ENCODE results near the gene YIPF1. TPM values are rescaled to one million over a fixed set of nuclear protein-coding genes. Genes with fewer than 3 reads are reported as not detected.
A peak's percentile ranks its signal among the peaks of the same experiment; 100 is the strongest.

The YIPF1 gene
- total and polyA plus RNA-seq, 9 donors, result 12.4 to 18.0 (median 15.1) TPM

DNA sequence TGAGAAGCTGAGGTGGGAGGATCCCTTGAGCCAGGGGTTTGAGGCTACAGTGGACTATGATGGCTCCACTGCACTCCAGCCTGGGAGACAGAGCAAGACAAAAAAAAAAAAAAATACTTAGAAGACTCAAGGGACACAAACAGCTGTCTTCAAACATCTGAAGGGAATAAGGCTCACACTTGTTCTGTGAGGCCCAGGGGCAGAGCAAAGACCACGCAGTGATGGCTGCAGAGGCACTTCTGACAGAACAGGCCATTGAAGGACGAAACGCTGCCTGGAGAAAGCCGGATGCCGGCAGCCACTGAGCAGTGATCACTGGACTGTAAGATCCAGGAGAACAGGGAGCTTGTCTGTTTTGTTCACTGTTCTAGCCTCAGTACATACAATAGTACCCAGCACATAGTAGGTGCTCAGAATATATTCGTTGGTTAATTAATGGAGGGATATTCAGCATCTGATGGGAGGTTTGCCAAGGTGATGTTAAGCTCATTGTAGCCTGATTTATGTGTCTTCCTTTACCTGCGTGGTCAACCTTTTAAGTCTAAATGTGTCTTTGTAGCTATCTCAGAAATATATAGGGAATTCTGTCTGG, 39.4 kb downstream of the YIPF1 start:
- no peak overlapping the region for H3K27ac ChIP-seq (ENCODE audit: low read length)
- no peaks in the 10 kb centered on the region for H3K4me1 ChIP-seq (ENCODE audit: control insufficient read depth, insufficient read depth, low read length)
- no peak for DNase-seq
- H3K36me3 ChIP-seq (ENCODE audit: control insufficient read depth, insufficient read depth, low read length), result peaks cover 20% of the 10 kb centered on the region
- peaks cover 3% of the 10 kb centered on the region for H3K9me3 ChIP-seq (replicated peaks; ENCODE audit: control insufficient read depth, low read depth, low read length)
- H3K27me3 ChIP-seq (ENCODE audit: control insufficient read depth, insufficient read depth, low read length), result no peaks in the 10 kb centered on the region
- no peak overlapping the region for H3K4me3 ChIP-seq (ENCODE audit: low read length)
- 62% methylated on average over 2 of the region's 7 CpGs for WGBS (ENCODE audit: insufficient coverage)

DNA sequence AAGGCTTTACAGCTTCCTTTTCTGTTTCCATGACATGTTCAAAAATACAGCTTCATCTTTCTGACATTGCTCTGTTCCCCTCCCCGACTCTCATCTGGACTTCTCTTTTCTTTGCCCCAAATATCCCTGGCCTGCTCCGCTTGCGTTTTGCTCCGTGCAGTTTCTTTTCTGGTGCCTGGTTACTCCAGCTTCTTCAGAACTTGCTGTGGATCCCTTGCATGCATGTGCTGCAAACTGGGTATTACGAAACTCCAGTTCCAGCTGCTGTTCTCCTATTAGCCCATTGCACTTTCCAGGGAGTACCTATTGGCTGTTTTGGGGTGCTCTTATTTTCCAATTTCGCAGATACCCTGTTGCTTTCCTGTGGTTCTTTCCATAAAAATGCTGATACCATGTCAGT, 41.6 kb downstream of the YIPF1 start:
- Histone ChIP-seq H3K27me3 (ENCODE audit: control insufficient read depth, insufficient read depth, low read length) (no peaks in the 10 kb centered on the region), H3K4me1 (ENCODE audit: control insufficient read depth, insufficient read depth, low read length) (no peaks in the 10 kb centered on the region), H3K4me3 (ENCODE audit: low read length) (no peak overlapping the region), H3K27ac (ENCODE audit: low read length) (no peak overlapping the region), H3K36me3 (ENCODE audit: control insufficient read depth, insufficient read depth, low read length) (peaks cover 8% of the 10 kb centered on the region), H3K9me3 (replicated peaks; ENCODE audit: control insufficient read depth, low read depth, low read length) (peaks cover 5% of the 10 kb centered on the region)
- peak; percentile 54 for DNase-seq
- 79% methylated on average over 5 of the region's 6 CpGs for WGBS (ENCODE audit: insufficient coverage)

DNA sequence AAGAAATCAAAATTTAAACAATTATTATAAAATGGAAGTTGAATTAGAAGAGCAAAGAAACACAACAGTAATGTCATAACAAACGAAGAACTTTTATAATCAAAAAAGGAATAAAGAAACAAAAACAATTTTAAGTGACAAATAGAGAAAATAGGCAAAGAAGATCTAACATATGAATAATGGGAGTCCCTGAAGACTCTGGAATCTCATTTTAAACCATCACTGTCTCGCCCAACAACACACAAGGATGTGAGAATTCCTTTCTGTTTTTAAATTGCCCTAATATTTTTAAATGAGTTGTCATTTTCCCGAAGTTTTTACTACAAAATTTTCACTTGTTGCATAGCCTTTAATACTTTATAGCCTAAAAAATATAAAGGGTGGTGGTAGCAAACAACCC, 47.2 kb downstream of the YIPF1 start:
- Histone ChIP-seq H3K9me3 (replicated peaks; ENCODE audit: control insufficient read depth, low read depth, low read length) (peaks cover 2% of the 10 kb centered on the region), H3K4me1 (ENCODE audit: control insufficient read depth, insufficient read depth, low read length) (no peaks in the 10 kb centered on the region), H3K36me3 (ENCODE audit: control insufficient read depth, insufficient read depth, low read length) (no peaks in the 10 kb centered on the region), H3K4me3 (ENCODE audit: low read length) (no peak overlapping the region), H3K27ac (ENCODE audit: low read length) (no peak overlapping the region), H3K27me3 (ENCODE audit: control insufficient read depth, insufficient read depth, low read length) (no peaks in the 10 kb centered on the region)
- DNase-seq, result no peak
- no CpG with 5 or more reads among the region's 3 CpGs for WGBS (ENCODE audit: insufficient coverage)

DNA sequence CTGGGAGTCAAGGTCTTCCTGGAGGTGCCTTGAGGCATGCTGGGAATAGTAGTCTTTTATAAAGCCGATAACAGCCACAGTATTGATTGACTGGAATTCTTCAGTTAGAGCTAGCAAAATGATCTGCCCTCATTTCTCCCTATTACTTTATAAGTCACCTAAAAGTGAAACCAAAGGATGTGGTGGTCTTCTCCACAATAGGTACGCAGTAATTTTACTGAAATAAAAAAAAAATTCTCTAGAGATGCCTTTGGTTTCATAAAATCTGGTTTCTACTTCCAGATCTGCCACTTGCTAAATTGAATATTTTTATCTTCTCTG, 51.0 kb downstream of the YIPF1 start:
- no peaks in the 10 kb centered on the region for H3K27me3 ChIP-seq (ENCODE audit: control insufficient read depth, insufficient read depth, low read length)
- H3K4me3 ChIP-seq (ENCODE audit: low read length), result peak overlapping the region; percentile 92
- no peaks in the 10 kb centered on the region for H3K36me3 ChIP-seq (ENCODE audit: control insufficient read depth, insufficient read depth, low read length)
- peaks cover 4% of the 10 kb centered on the region for H3K4me1 ChIP-seq (ENCODE audit: control insufficient read depth, insufficient read depth, low read length)
- H3K27ac ChIP-seq (ENCODE audit: low read length), result no peak overlapping the region
- WGBS (ENCODE audit: insufficient coverage), result no CpG with 5 or more reads among the region's 2 CpGs
- DNase-seq, result no peak
- peaks cover 2% of the 10 kb centered on the region for H3K9me3 ChIP-seq (replicated peaks; ENCODE audit: control insufficient read depth, low read depth, low read length)

- Histone ChIP-seq H3K4me1 (ENCODE audit: control insufficient read depth, insufficient read depth, low read length) (peaks cover 4% of the 10 kb centered on the region), H3K27me3 (ENCODE audit: control insufficient read depth, insufficient read depth, low read length) (no peaks in the 10 kb centered on the region), H3K36me3 (ENCODE audit: control insufficient read depth, insufficient read depth, low read length) (no peaks in the 10 kb centered on the region), H3K9me3 (replicated peaks; ENCODE audit: control insufficient read depth, low read depth, low read length) (no peaks in the 10 kb centered on the region), H3K4me3 (ENCODE audit: low read length) (peak within 1 kb of the TSS; percentile 92), H3K27ac (ENCODE audit: low read length) (peak within 1 kb of the TSS; percentile 99)
- under 1% methylated on average over 59 of the region's 59 CpGs for WGBS (ENCODE audit: insufficient coverage)
- DNase-seq, result peak; percentile 99
Observed at GRCh38 chr1:53837924-53838653, 51.5 kb downstream of the YIPF1 start, which contains the start of gene NDC1. Gene NDC1, minus strand, starts transcription at chr1:53838296. Its CDS starts 35 bp downstream, at chr1:53838261.

DNA sequence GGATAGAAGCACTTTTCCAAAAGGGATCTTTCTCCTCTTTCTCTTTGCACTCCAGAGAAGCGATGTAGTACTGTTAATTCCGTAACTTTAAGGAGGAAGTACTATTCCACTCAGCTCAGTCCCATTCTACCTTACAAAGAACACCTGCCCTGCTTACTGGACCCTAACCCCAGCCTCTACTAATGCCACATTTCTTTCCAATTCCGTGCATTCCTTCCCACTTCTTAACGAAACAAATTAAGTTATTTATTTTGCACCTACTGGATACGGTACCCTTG, 52.0 kb downstream of the YIPF1 start:
- peak overlapping the region; percentile 79 for H3K27ac ChIP-seq (ENCODE audit: low read length)
- H3K4me1 ChIP-seq (ENCODE audit: control insufficient read depth, insufficient read depth, low read length), result peaks cover 4% of the 10 kb centered on the region
- H3K9me3 ChIP-seq (replicated peaks; ENCODE audit: control insufficient read depth, low read depth, low read length), result no peaks in the 10 kb centered on the region
- DNase-seq, result no peak
- no peaks in the 10 kb centered on the region for H3K36me3 ChIP-seq (ENCODE audit: control insufficient read depth, insufficient read depth, low read length)
- peak overlapping the region; percentile 92 for H3K4me3 ChIP-seq (ENCODE audit: low read length)
- WGBS (ENCODE audit: insufficient coverage), result 0% methylated on average over 5 of the region's 5 CpGs
- H3K27me3 ChIP-seq (ENCODE audit: control insufficient read depth, insufficient read depth, low read length), result no peaks in the 10 kb centered on the region

DNA sequence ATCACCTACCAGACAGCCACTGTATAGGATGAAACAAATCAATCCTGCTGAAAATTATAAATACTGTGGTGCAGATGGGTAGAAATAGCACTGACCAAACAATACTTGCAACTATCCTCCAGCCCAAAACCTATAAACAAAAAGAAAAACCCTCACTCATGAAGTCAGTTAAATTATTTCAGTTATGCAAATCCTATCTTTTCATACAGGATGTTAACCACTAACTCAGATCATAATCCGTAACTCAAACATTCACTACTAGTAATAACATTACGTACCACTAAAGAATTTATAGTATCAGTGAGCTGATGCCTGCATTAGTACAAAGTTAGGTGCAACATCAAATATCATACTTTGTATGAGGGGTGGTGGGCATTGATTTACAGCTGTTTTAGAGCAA, 54.1 kb downstream of the YIPF1 start:
- DNase-seq, result no peak
- no peak overlapping the region for H3K4me3 ChIP-seq (ENCODE audit: low read length)
- WGBS (ENCODE audit: insufficient coverage), result no CpG with 5 or more reads among the region's 2 CpGs
- no peaks in the 10 kb centered on the region for H3K9me3 ChIP-seq (replicated peaks; ENCODE audit: control insufficient read depth, low read depth, low read length)
- H3K27ac ChIP-seq (ENCODE audit: low read length), result no peak overlapping the region
- no peaks in the 10 kb centered on the region for H3K27me3 ChIP-seq (ENCODE audit: control insufficient read depth, insufficient read depth, low read length)
- H3K4me1 ChIP-seq (ENCODE audit: control insufficient read depth, insufficient read depth, low read length), result peaks cover 4% of the 10 kb centered on the region
- peaks cover 4% of the 10 kb centered on the region for H3K36me3 ChIP-seq (ENCODE audit: control insufficient read depth, insufficient read depth, low read length)

DNA sequence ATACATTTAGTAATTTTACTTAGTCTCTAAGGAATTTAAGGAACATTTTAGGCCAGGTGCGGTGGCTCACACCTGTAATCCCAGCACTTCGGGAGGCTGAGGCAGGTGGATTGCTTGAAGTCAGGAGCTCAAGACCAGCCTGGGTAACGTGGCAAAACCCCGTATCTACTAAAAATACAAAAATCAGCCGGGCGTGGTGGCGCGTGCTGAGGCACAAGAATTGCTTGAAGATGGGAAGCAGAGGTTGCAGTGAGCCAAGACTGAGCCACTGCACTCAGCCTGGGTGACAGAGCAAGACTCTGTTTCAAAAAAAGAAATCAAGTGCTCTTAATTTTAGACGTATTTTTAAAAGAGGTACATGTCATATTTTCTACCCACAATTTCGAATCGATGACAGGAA, 54.8 kb downstream of the YIPF1 start:
- WGBS (ENCODE audit: insufficient coverage), result 99% methylated on average over 8 of the region's 11 CpGs
- Histone ChIP-seq H3K9me3 (replicated peaks; ENCODE audit: control insufficient read depth, low read depth, low read length) (no peaks in the 10 kb centered on the region), H3K27me3 (ENCODE audit: control insufficient read depth, insufficient read depth, low read length) (no peaks in the 10 kb centered on the region), H3K4me3 (ENCODE audit: low read length) (no peak overlapping the region), H3K4me1 (ENCODE audit: control insufficient read depth, insufficient read depth, low read length) (peaks cover 4% of the 10 kb centered on the region), H3K27ac (ENCODE audit: low read length) (no peak overlapping the region), H3K36me3 (ENCODE audit: control insufficient read depth, insufficient read depth, low read length) (peaks cover 4% of the 10 kb centered on the region)
- DNase-seq, result no peak

- no CpG with 5 or more reads among the region's 4 CpGs for WGBS (ENCODE audit: insufficient coverage)
- Histone ChIP-seq H3K36me3 (ENCODE audit: control insufficient read depth, insufficient read depth, low read length) (peaks cover 10% of the 10 kb centered on the region), H3K4me3 (ENCODE audit: low read length) (no peak overlapping the region)
Observed at GRCh38 chr1:53833393-53833792, 56.2 kb downstream of the YIPF1 start.

GRCh38 chr1:53826367-53826766, 63.2 kb downstream of the YIPF1 start:
- H3K4me1 ChIP-seq (ENCODE audit: control insufficient read depth, insufficient read depth, low read length), result no peaks in the 10 kb centered on the region
- no peak overlapping the region for H3K27ac ChIP-seq (ENCODE audit: low read length)
- DNase-seq, result no peak
- no peak overlapping the region for H3K4me3 ChIP-seq (ENCODE audit: low read length)
- no peaks in the 10 kb centered on the region for H3K9me3 ChIP-seq (replicated peaks; ENCODE audit: control insufficient read depth, low read depth, low read length)
- H3K36me3 ChIP-seq (ENCODE audit: control insufficient read depth, insufficient read depth, low read length), result peaks cover 28% of the 10 kb centered on the region
- H3K27me3 ChIP-seq (ENCODE audit: control insufficient read depth, insufficient read depth, low read length), result no peaks in the 10 kb centered on the region
- WGBS (ENCODE audit: insufficient coverage), result 100% methylated on average over 2 of the region's 2 CpGs

More at GRCh38 chr1:53833393-53833792, 56.2 kb downstream of the YIPF1 start:
- Histone ChIP-seq H3K27me3 (ENCODE audit: control insufficient read depth, insufficient read depth, low read length) (no peaks in the 10 kb centered on the region), H3K9me3 (replicated peaks; ENCODE audit: control insufficient read depth, low read depth, low read length) (no peaks in the 10 kb centered on the region), H3K4me1 (ENCODE audit: control insufficient read depth, insufficient read depth, low read length) (peaks cover 4% of the 10 kb centered on the region), H3K27ac (ENCODE audit: low read length) (no peak overlapping the region)
- DNase-seq, result no peak
